GM23338 (cell line): ENCODE data around the gene ZNF831. TPM values are rescaled to one million over a fixed set of nuclear protein-coding genes. Genes with fewer than 3 reads are reported as not detected.

Experiments
- ATAC-seq: fragments of 200-7000 bp; cut with Tn5 transposase; 3 replicates; pipeline ENCODE4 v1.9.1; 2020
- DNase-seq: peaks from one replicate; pipeline ENCODE4 v3.0.0-alpha.2; 2015; ENCODE audit warnings: low spot score
- H2AFZ ChIP-seq: fragments of 200-600 bp; sonication (generic); 2 replicates; pipeline ENCODE4 v1.8.0; 2016; ENCODE audit warnings: antibody characterized with exemption, mild to moderate bottlenecking, moderate library complexity
- H3F3A ChIP-seq: fragments of 200-600 bp; sonication (generic); replicated peaks from 2 replicates; pipeline ENCODE4 v1.8.0; 2017; ENCODE audit warnings: antibody characterized with exemption, mixed run types, low read depth
- H3K27ac ChIP-seq: fragments of 200-600 bp; sonication (generic); 2 replicates; pipeline ENCODE4 v1.6.1; 2016; ENCODE audit warnings: low read depth
- H3K27me3 ChIP-seq: fragments of 200-600 bp; sonication (generic); 2 replicates; pipeline ENCODE4 v1.8.0; 2016; ENCODE audit warnings: mild to moderate bottlenecking, mixed run types, moderate library complexity; ENCODE audit not compliant: insufficient read depth
- H3K36me3 ChIP-seq: fragments of 200-600 bp; sonication (generic); 2 replicates; pipeline ENCODE4 v1.8.0; 2016; ENCODE audit warnings: mild to moderate bottlenecking; ENCODE audit not compliant: insufficient read depth
- H3K4me1 ChIP-seq: fragments of 200-600 bp; sonication (generic); 2 replicates; pipeline ENCODE4 v1.8.0; 2016; ENCODE audit warnings: mild to moderate bottlenecking, moderate library complexity; ENCODE audit not compliant: insufficient read depth
- H3K4me2 ChIP-seq: fragments of 200-600 bp; sonication (generic); 2 replicates; pipeline ENCODE4 v1.7.1; 2017; ENCODE audit warnings: mixed run types
- H3K4me3 ChIP-seq: fragments of 200-600 bp; sonication (generic); 2 replicates; pipeline ENCODE4 v1.6.1; 2016; ENCODE audit warnings: mixed run types
- H3K79me2 ChIP-seq: fragments of 200-600 bp; sonication (generic); replicated peaks from 2 replicates; pipeline ENCODE4 v1.8.0; 2017; ENCODE audit warnings: mild to moderate bottlenecking; ENCODE audit not compliant: insufficient read depth
- H3K9me2 ChIP-seq: fragments of 200-600 bp; sonication (generic); 2 replicates; pipeline ENCODE4 v1.8.0; 2017; ENCODE audit not compliant: insufficient read depth
- H4K20me1 ChIP-seq: fragments of 200-600 bp; sonication (generic); replicated peaks from 2 replicates; pipeline ENCODE4 v1.8.0; 2017; ENCODE audit warnings: mild to moderate bottlenecking; ENCODE audit not compliant: insufficient read depth
- H3K27ac Mint-ChIP-seq: 2 replicates; pipeline ENCODE4 v1.8.0; 2020; ENCODE audit warnings: inconsistent platforms, mild to moderate bottlenecking, moderate library complexity, mixed read lengths
- H3K27me3 Mint-ChIP-seq: 3 replicates; pipeline ENCODE4 v1.8.0; 2022; ENCODE audit warnings: low read depth, mild to moderate bottlenecking, moderate library complexity, mixed read lengths, inconsistent platforms; ENCODE audit not compliant: insufficient read depth, poor library complexity
- H3K36me3 Mint-ChIP-seq: 3 replicates; pipeline ENCODE4 v1.8.0; 2021; ENCODE audit warnings: low read depth, mild to moderate bottlenecking, inconsistent platforms, moderate library complexity, mixed read lengths
- H3K4me1 Mint-ChIP-seq: 3 replicates; pipeline ENCODE4 v1.8.0; 2020; ENCODE audit warnings: mild to moderate bottlenecking, inconsistent platforms, mixed read lengths
- H3K4me3 Mint-ChIP-seq: 3 replicates; pipeline ENCODE4 v1.8.0; 2021; ENCODE audit warnings: moderate library complexity, mild to moderate bottlenecking, inconsistent platforms, mixed read lengths
- H3K9me3 Mint-ChIP-seq: 3 replicates; pipeline ENCODE4 v1.8.0; 2020; ENCODE audit warnings: moderate library complexity, mild to moderate bottlenecking, inconsistent platforms, mixed read lengths
- CREB1 ChIP-seq: fragments of 250-450 bp; sonication (Bioruptor Pico); IDR thresholded peaks from 2 replicates; pipeline ENCODE4 v1.5.0; 2020; ENCODE audit warnings: low read depth, mild to moderate bottlenecking, moderate library complexity
- CTCF ChIP-seq, 2 experiments: fragments of 200-600 bp in 1 of 2; sonication (generic) in 1 of 2; conservative IDR thresholded peaks; 2 replicates each; pipeline versions ENCODE4 v1.5.1 to v1.6.1; 2016 to 2017; ENCODE audit warnings: antibody characterized with exemption in 2 of 2, low read depth in 2 of 2, mild to moderate bottlenecking in 2 of 2, moderate library complexity in 1 of 2
- ETS1 ChIP-seq: IDR thresholded peaks from 2 replicates; pipeline ENCODE4 v1.6.1; 2016; ENCODE audit warnings: antibody characterized with exemption
- EZH2 ChIP-seq: fragments of 200-600 bp; sonication (generic); IDR thresholded peaks from one replicate; pipeline ENCODE4 v1.8.0; 2017; ENCODE audit warnings: antibody characterized with exemption, mild to moderate bottlenecking, low read depth; ENCODE audit not compliant: unreplicated experiment
- EZH2phosphoT487 ChIP-seq: fragments of 200-600 bp; sonication (generic); IDR thresholded peaks from one replicate; pipeline ENCODE4 v1.8.1; 2018; ENCODE audit warnings: antibody characterized with exemption; ENCODE audit not compliant: unreplicated experiment
- JUNB ChIP-seq: IDR thresholded peaks from one replicate; pipeline ENCODE4 v1.6.1; 2016; ENCODE audit warnings: antibody characterized with exemption; ENCODE audit not compliant: unreplicated experiment
- NANOG ChIP-seq: IDR thresholded peaks from 2 replicates; pipeline ENCODE4 v1.6.1; 2016; ENCODE audit warnings: antibody characterized with exemption, borderline replicate concordance
- REST ChIP-seq: IDR thresholded peaks from one replicate; pipeline ENCODE4 v1.6.1; 2018; ENCODE audit warnings: antibody characterized with exemption; ENCODE audit not compliant: unreplicated experiment
- STAT1 ChIP-seq: IDR thresholded peaks from one replicate; pipeline ENCODE4 v1.6.1; 2016; ENCODE audit warnings: antibody characterized with exemption; ENCODE audit not compliant: unreplicated experiment
- ZNF114 ChIP-seq: fragments of 250-450 bp; sonication (Bioruptor Pico); IDR thresholded peaks from 2 replicates; pipeline ENCODE4 v1.5.0; 2020; ENCODE audit warnings: mild to moderate bottlenecking, moderate library complexity
- ZNF331 ChIP-seq: fragments of 250-450 bp; sonication (Bioruptor Pico); IDR thresholded peaks from 2 replicates; pipeline ENCODE4 v1.5.0; 2020; ENCODE audit warnings: low read depth, mild to moderate bottlenecking, moderate library complexity
- ZNF462 ChIP-seq: fragments of 250-450 bp; sonication (Bioruptor Pico); IDR thresholded peaks from 2 replicates; pipeline ENCODE4 v1.5.0; 2020; ENCODE audit warnings: mild to moderate bottlenecking, moderate library complexity
- polyA plus RNA-seq: library from polyadenylated mRNA; unstranded; fragments of >200 nt; fragmentation: Nextera tagmentation; extraction: Ambion mirVana; gene quantifications from 2 replicates; pipeline ENCODE4 v1.2.1, GENCODE V29; 2016
- total RNA-seq: library from RNA; depleted of rRNA; stranded (reverse); fragments of >200 nt; shearing (Covaris generic); gene quantifications from 2 replicates; pipeline ENCODE4 v1.2.3, GENCODE V29; 2014

The ZNF831 gene
- total and polyA plus RNA-seq, 2 experiments from 2014 or later: not detected

GRCh38 chr20:59224236-59224635, 60.6 kb downstream of the ZNF831 start (continued):
- no peak for TF ChIP-seq ETS1

GRCh38 chr20:59230385-59230784, 66.8 kb downstream of the ZNF831 start:
- ATAC-seq (no peak), DNase-seq (no peak)
- no peaks in the 10 kb centered on the region for H3K36me3 Mint-ChIP-seq
- Histone ChIP-seq H3K9me2 (peaks cover 10% of the 10 kb centered on the region; the same call in 1 of the 2 replicates), H3K79me2 (no peaks in the 10 kb centered on the region), H3F3A (no peaks in the 10 kb centered on the region), H3K4me2 (no peak overlapping the region), H2AFZ (no peak overlapping the region), H3K27me3 (no peaks in the 10 kb centered on the region), H4K20me1 (no peaks in the 10 kb centered on the region), H3K4me1 (no peaks in the 10 kb centered on the region), H3K4me3 (no peak overlapping the region), H3K36me3 (no peaks in the 10 kb centered on the region), H3K27ac (no peak overlapping the region)
- H3K27me3 Mint-ChIP-seq: peaks cover 2% of the 10 kb centered on the region
- no peak overlapping the region for H3K27ac Mint-ChIP-seq
- no peak overlapping the region for H3K4me3 Mint-ChIP-seq
- H3K4me1 Mint-ChIP-seq: no peaks in the 10 kb centered on the region
- peaks cover 4% of the 10 kb centered on the region; the same call in 2 of the 3 replicates for H3K9me3 Mint-ChIP-seq
- no peak for TF ChIP-seq NANOG
- TF ChIP-seq EZH2phosphoT487: no peak
- TF ChIP-seq EZH2: no peak
- TF ChIP-seq ZNF462 (CRISPR knock-in tag): no peak
- no peak for TF ChIP-seq JUNB
- TF ChIP-seq STAT1: no peak
- no peak for TF ChIP-seq ZNF331 (CRISPR knock-in tag)
- no peak for TF ChIP-seq ETS1
- no peak for TF ChIP-seq CREB1 (CRISPR knock-in tag)
- no peak for TF ChIP-seq ZNF114 (CRISPR knock-in tag)
- no peak for TF ChIP-seq REST
- TF ChIP-seq CTCF (conservative IDR thresholded peaks at IDR 0.05; ENCODE audit: low read depth in 2 of 2): no peak
